GM18517 (cell line): ENCODE results near the gene CCDC89.

ENCODE experiments used
- ATAC-seq: cut with Tn5 transposase; IDR thresholded peaks from one replicate; pipeline ENCODE4 v1.9.1; 2021; ENCODE audit warnings: mild to moderate bottlenecking, moderate library complexity; ENCODE audit not compliant: unreplicated experiment

The CCDC89 gene

DNA sequence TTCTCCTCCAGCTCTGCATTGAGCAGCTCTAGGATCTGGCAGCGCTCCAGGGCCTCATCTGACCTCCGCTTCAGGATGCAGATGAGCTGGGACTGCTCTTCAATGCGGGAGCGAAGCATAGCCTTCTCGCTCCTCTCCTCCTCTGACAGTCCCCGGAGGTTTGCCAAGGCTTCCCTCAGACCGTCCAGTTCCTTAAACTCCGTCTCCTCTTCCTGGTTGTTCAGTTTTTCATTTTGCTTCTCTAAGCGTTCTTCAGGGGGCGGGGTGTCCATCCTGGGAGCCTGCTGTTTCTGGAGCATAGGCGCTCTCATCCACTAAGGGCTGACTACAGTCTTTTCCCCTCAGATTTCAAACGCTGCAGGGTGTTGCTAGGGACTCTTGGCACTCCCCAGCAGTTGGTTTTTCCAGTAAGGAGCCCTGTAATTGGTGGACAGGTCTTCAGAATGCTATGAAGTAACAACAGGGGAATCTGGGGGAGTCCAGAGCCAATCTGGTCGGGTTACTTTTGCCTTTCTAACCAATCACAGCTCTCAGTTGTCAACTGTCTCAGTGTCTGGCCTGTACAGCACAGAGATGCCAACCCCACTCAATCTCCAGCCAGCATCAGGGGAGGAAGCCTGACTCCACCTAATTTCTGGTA, at the start of gene CCDC89:
CCDC89 (minus strand) TSS at position 376 of the 640 bp plus-strand sequence; CDS start at position 311, 65 bp downstream.
- ATAC-seq = no peak

DNA sequence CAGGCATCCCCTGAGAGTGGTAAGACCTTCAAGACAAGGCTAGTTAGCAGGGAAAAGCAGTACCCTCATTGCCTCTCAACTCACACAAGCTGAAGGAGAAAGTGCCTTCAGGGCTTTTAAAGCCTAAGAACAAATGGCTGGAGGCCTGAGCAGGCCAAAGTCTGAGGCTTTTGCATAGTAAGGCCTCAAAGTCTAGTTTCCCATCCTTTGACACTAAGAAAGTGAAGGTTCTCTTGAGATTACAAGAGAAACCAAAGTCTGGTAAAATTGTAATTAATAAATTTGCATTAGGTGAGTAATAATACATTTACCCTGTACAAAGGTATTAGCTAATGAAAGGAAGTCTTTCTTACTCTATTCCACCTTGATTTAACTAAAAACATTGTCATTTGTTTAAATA, 47.0 kb upstream of the CCDC89 start:
- no peak for ATAC-seq

DNA sequence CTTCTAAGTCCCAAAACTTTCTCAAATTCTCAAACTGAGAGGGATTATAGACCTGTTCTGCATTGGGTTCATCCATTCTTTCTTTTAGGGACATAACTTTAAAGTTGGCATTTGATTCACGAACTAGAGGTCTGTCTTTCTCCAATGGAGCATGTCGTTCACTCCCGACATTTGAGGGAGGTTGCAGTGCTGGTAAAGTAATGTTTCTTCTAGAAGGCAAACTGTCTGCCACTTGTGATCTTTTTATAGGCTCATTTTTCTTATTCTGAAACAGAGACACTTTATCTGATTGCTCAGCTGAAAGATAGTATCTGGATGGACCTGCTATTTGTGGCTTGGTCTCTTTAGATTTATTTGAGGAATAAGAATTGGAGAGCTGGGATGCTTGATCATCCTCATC, 40.4 kb upstream of the CCDC89 start:
- no peak for ATAC-seq

DNA sequence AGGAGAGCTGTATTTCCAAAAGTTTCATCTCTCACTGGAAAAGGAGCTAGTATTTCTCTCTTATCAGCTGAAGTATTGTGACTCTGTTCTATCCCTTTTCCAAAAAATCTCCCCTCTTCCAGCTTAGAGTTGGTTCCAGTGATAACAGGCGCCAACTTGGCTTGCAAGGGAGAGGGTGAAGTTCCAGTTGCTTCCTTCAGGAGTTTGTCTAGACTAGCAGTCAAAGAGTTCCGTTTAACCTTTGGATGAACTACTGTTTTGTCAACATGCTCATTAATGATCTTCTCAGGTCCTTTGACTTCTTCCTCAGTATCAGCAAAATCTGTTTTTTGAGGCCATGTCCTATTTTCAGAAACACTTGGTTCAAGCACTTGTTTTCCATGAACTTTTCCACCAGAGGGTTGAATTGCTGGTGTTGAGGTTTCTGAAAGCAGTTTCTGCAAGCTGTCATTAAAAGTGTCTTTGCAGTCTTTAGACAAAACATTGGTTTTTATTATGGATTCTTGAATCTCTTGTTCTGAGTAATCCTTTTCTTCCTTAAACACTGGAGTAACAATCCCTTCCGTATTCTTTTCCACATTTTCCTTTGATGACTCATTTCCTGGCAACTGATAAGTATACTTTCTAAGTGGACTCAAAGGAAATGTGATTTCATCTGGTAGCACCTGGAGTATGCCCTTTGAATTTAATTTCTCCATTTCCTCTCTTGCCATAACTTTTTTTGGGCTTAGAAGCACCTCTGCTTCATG, 39.7 kb upstream of the CCDC89 start:
- no peak for ATAC-seq

DNA sequence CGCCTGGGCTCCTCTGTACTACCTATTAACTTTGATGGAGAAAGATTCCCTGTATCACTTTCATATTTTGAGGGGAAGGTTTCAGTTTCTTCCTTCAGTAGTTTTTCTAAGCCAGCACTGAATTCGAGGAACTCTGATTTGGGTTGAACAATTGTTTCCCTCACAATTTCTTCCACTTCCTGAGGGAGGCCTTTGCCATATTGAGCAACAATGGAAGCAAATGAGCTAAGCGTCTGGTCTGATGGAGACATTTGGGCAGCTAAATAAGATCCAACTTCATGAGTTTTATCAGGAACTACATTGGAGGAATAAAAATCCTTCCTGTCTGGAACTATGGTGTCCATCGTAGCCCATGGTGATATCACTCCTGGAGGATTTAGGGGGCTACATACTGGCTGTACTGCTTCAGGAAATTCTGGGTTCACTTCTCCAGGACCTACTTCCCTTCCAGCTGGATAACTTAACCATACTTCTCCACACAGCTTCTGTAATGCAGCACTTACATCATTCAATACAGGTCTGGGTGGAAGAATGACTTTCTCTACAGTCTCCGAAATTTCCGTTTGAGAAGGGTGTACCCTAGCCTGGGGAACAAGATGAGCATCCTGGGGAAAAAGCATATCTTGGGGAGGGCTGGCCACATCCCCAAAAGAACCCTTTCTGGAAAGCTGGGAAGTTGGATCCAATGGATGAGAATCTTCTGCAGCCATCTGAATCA, 38.9 kb upstream of the CCDC89 start:
- ATAC-seq = no peak

DNA sequence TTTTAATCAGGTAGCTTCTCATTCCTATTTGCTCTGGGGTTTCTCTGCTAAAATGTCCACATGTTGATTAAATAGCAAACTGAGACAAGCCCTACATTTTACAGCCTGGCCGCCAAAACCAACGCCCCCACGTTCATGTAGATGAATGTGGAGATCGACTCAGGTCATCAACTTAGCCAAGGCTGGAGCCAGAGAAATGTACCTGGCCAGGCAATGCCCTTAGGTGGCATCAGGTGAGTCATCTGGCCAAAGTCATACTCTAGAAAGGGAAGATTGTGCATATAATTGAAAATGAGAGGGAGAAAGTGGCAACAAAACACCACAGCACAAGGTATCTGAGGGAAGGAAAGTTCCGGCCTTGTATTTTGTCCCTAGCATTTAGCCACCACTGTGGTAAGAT, 37.1 kb upstream of the CCDC89 start:
- no peak for ATAC-seq

DNA sequence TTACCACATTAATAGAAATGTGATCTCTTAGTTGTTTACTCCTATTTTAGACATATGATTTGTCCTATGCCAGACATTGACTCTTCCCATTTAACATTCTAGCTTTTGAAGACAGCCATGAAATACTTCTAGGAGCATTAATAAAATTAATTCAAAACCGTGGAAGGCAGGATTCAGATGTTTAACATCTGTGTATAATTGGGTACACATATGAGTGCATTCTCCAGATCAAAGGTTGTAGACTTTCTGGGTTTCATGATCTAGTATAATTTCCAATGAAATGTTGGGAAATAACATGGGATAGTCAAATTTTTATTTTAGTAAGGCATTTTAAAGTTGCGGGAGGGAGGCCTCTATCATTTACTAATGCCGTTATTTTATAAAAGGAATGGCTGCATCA, 35.2 kb upstream of the CCDC89 start:
- ATAC-seq = no peak

DNA sequence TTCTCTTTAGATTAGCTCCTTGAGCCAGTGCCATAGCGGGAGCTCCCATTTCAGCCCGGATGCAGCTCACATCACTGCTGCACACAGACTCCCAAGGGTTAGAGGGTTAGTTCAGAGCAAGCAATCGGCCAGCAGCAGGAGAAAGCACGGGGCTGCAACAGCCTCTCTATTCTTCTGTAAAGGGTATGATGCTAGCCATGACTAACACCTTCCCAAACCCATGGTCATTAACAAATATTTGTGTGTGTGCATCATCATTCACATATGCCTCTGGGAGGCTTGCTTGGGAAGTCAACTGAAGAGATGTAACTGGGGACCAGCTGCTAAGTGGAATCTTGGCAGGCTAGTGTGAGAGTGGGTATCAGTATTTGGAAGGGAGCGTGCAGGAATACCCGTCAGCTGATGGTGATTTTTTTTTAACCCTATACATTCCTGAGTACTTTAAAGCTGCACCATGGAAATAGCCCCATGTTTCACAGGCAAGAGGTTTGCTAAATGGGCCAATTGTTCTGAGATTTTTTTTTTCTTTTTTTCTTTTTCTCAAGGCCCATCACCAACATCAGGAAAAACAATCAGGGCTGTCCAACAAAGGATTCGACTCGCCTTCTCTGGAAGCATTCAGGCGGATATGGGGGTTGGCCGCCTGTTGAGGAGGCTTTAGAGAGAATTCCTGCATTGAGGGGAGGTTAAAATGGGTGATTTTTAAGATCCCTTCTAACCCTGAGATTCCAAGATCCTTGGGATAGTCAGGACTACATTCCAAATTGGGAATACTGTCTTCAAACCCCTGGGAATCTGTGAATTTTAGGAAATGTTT, 33.2 kb upstream of the CCDC89 start:
- no peak for ATAC-seq

DNA sequence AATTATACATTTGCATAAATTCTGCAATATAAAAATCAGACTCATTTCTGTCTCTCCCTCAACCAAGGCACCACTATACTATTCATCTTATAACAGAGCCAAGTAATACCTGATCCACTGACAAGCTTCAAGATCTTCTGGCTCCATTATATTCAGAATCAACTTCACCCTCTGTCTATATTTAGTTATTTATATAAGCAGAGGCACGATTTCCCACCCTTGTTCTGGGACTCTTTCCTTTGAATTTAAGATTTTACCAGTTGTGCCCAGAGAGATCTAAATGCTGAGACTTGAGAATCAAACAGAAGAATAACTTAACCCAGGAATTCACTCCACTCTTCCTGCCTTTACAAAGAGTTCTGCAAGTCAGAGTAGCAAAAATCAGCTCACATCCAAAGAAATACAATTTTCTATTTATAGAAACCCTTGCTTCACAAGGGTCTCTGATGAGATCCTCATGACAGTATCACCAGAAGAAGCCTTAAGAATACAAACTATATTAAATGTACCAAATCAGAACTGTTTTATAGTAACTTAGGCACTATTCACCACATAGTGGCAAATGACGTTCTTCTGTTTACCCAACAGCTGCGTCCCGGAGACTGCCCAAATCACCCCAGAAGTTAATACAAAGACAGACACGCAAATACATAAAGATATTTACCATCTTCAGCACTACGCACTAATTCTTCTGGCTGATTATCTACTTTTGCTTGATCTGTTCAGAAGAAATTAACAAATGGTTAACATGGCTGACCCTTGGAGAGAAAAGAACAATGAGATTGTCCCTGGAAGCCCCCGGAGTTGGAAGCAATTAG, 32.3 kb upstream of the CCDC89 start:
- ATAC-seq = no peak

DNA sequence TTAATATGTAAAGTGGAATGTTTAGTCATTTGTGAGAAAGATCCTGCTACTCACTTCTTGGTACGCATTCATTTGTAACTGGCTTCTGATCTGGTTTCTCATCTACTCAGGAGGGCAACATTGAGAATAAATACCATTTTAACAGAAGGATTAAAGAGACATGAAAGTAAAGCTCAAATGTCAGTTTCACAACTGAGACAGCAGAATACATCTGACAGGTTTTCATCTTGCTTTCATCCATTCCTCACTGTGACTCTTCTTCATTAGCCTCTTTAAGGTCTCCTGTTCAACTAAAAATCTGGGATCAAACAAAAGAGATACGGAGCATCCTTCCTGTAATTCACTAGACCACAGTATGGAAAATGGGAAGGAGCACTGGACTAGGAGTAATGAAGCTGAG, 31.4 kb upstream of the CCDC89 start:
- no peak for ATAC-seq

DNA sequence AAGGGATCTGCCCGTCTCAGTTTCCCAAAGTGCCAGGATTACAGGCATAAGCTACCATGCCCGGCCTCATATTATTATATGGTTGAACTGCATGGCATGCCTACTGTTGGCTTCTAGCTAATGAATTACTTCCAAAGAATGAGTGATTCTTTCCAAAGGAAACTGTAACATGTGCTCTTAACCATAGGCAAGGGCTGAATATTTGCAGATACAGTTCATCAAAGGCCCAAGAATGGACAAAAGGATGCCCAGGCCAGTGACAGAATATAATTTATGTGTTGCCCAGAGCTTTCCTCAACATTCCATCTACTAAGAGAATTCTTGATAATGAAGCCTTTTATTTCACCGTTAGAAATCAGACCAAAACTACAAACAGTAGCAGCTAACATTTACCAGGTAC, 27.0 kb upstream of the CCDC89 start:
- no peak for ATAC-seq

DNA sequence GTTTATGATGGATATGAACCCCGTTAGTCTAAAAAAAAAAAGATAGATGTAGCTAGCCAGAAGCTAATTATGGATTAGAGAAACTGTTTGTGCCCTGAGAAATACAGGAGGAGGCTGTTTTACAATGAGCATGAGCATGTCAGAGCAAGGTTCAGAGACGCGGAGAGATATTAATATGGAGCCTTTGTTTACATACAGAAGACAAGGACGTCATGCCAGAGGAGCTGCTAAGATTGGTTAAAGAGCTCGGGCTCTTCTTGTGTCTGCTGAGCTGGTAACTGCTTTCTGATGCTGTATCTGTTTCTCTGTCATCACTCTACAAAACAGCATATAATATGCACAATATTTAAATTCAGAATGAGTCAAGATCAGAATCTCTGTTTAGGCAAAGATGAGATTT, 24.9 kb upstream of the CCDC89 start:
- no peak for ATAC-seq

DNA sequence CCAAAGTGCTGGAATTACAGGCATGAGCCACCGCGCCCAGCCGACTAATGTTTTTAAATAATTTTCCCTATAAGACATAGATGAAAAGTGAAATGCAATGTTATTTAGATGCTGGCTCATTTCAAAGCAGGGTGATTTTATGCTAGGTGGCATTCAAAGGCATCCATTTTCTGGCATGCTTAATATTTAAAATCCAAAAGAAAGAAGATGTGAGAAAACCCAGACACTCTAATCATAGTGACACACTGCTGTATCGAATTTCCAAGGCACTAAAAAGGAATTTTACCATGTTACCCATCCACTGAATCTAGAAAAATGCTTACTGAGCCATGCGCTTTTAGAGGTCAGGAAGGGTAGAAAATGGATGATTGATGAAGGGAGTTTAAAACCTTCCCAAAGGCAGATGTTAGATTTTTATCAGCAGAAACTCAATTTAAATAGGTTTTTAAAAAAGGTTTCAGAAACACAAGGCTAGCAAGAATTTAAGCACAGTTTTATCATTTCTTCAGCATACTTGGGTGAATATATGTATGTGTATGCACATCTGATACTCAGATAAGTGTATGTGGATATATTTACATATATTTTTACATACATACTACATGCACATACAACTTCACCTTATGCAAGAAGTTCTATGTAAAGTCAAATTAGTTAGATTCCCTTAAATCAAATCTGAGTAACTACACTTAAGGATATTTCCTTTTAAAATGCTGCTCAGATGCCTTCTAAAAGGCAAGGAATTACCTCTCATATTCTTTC, 24.1 kb upstream of the CCDC89 start:
- no peak for ATAC-seq

DNA sequence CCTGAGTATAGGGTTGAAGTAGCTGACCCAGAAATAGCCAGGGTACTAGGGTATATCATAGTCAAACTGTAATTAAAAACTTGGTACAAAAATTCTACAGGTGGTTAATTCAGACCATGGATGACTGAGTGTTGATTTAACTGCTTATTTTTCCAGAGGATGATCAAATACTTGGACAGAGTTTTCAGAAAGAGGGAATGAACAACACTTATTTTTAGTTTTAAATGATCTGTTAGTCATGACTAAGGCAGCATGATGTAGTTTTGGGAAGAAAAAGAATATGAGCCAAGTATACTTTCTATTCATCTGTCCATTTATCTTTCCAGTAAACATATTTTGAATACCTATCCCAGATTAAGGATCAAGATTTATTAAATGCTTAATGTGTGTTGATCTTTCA, 19.8 kb upstream of the CCDC89 start:
- ATAC-seq = no peak

DNA sequence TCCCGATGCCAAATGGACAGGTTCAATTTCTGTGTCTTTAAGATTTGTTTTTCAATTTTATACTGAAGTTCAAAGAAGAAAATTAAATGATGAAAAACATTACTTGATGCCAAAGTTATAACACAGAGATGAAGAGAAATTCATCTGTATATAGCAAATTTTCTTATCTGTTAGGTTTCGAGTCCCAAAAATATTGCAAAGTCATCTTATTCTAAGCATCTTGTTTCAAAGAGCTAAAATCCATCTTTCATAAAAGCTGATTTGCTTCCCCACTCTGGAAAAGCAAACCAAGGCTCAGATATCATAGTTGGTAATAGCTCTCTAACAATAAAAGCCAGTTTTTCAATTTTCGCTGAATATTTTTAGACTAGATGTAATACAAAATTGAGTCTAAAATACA, 19.0 kb upstream of the CCDC89 start:
- ATAC-seq = no peak

DNA sequence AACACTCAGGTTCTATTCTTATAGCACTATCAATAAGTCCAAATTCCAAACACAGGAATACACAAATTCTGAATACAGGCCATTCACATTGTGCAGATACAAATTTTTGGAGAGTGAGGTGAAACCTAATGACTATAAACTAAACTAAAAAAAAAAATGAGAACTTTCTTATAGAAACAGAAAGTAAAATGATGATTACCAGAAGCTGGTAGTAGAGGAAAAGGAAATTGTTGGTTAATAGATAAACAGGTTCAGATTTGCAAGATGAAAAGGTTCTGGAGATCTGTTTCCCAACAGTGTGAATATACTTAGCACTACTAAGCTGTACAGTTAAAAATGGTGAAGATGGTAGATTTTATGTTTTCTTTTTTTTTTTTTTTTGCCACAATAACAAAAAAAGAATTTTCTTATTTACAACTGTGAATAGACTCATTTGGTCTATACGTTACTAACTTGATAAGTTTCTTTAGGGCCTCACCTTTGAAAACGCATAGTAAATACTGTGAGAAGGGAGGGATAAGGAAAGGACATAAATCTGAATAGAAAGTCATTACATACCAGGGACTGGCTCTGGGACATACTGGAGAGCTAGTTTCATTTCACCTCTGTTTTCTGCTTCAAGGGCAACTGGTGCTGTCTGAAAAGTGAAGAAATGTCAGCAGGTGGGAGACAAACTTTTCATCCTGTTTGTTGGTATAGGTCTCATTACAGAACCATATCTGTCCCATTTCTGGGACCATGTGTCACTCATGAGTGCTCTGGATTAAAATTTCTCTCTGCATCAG, 14.2 kb upstream of the CCDC89 start:
- peak; percentile 98 for ATAC-seq

DNA sequence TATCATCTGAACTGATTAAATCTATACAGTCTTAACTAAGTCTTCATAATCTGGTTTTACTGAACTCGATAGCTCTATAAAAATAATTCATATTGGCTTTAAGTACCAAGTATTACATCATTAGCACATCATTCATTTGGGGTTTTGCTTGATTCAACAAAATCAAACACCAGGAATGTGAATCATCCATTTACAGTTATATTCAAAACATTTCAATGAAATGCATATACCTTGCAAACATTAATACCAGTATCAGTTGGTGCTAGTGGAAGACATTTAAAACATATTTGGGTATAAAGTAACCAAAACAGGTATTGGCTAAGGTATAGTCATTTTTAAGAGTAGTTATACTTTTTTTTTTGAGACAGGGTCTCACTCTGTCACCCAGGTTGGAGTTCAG, 12.2 kb upstream of the CCDC89 start:
- no peak for ATAC-seq

DNA sequence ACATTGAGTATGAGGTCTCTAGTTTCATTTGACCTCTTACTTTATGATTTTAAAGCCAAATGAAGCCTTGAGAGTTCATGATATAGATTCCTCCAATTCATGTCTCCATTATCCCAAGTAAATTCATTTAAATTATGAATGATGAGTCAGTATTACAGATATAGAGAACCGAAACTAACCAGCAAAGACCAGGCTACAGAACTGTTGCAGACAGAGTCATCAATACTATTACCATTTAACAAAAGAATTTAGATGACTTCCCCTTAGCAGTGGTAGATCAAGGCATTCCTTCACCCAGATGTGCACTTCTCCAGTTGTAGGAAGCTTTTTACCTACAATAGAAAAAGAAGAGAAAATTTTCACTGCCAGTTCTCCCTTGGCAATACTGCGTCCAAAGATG, 11.8 kb upstream of the CCDC89 start:
- ATAC-seq = no peak

DNA sequence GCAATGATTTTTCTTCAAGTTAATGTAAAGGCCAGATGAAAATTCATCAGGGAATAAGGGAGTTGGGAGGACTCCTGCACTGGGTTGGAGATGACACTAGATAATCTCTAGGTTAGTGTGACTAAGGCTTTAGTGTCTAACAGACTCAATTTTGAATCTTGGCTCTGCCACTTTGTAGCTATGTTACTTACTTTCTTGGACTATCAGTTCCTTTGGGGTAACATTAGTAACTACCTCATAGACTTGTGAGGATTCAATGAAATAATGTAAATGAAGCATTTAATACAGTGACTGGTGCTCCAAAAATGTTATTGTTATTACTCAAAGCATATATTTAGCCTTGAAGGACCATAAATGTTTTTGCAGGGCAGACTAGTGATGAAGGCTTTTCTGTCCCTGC, 9.6 kb upstream of the CCDC89 start:
- no peak for ATAC-seq
